GM23338 (cell line): ENCODE data around the gene SPART. TPM values are rescaled to one million over a fixed set of nuclear protein-coding genes. Genes with fewer than 3 reads are reported as not detected.

Source experiments
- ATAC-seq: fragments of 200-7000 bp; cut with Tn5 transposase; 3 replicates; pipeline ENCODE4 v1.9.1; 2020
- DNase-seq: peaks from one replicate; pipeline ENCODE4 v3.0.0-alpha.2; 2015; ENCODE audit warnings: low spot score
- H2AFZ ChIP-seq: fragments of 200-600 bp; sonication (generic); 2 replicates; pipeline ENCODE4 v1.8.0; 2016; ENCODE audit warnings: antibody characterized with exemption, mild to moderate bottlenecking, moderate library complexity
- H3F3A ChIP-seq: fragments of 200-600 bp; sonication (generic); replicated peaks from 2 replicates; pipeline ENCODE4 v1.8.0; 2017; ENCODE audit warnings: antibody characterized with exemption, mixed run types, low read depth
- H3K27ac ChIP-seq: fragments of 200-600 bp; sonication (generic); 2 replicates; pipeline ENCODE4 v1.6.1; 2016; ENCODE audit warnings: low read depth
- H3K27me3 ChIP-seq: fragments of 200-600 bp; sonication (generic); 2 replicates; pipeline ENCODE4 v1.8.0; 2016; ENCODE audit warnings: mild to moderate bottlenecking, mixed run types, moderate library complexity; ENCODE audit not compliant: insufficient read depth
- H3K36me3 ChIP-seq: fragments of 200-600 bp; sonication (generic); 2 replicates; pipeline ENCODE4 v1.8.0; 2016; ENCODE audit warnings: mild to moderate bottlenecking; ENCODE audit not compliant: insufficient read depth
- H3K4me1 ChIP-seq: fragments of 200-600 bp; sonication (generic); 2 replicates; pipeline ENCODE4 v1.8.0; 2016; ENCODE audit warnings: mild to moderate bottlenecking, moderate library complexity; ENCODE audit not compliant: insufficient read depth
- H3K4me2 ChIP-seq: fragments of 200-600 bp; sonication (generic); 2 replicates; pipeline ENCODE4 v1.7.1; 2017; ENCODE audit warnings: mixed run types
- H3K4me3 ChIP-seq: fragments of 200-600 bp; sonication (generic); 2 replicates; pipeline ENCODE4 v1.6.1; 2016; ENCODE audit warnings: mixed run types
- H3K79me2 ChIP-seq: fragments of 200-600 bp; sonication (generic); replicated peaks from 2 replicates; pipeline ENCODE4 v1.8.0; 2017; ENCODE audit warnings: mild to moderate bottlenecking; ENCODE audit not compliant: insufficient read depth
- H3K9me2 ChIP-seq: fragments of 200-600 bp; sonication (generic); 2 replicates; pipeline ENCODE4 v1.8.0; 2017; ENCODE audit not compliant: insufficient read depth
- H4K20me1 ChIP-seq: fragments of 200-600 bp; sonication (generic); replicated peaks from 2 replicates; pipeline ENCODE4 v1.8.0; 2017; ENCODE audit warnings: mild to moderate bottlenecking; ENCODE audit not compliant: insufficient read depth
- H3K27ac Mint-ChIP-seq: 2 replicates; pipeline ENCODE4 v1.8.0; 2020; ENCODE audit warnings: inconsistent platforms, mild to moderate bottlenecking, moderate library complexity, mixed read lengths
- H3K27me3 Mint-ChIP-seq: 3 replicates; pipeline ENCODE4 v1.8.0; 2022; ENCODE audit warnings: low read depth, mild to moderate bottlenecking, moderate library complexity, mixed read lengths, inconsistent platforms; ENCODE audit not compliant: insufficient read depth, poor library complexity
- H3K36me3 Mint-ChIP-seq: 3 replicates; pipeline ENCODE4 v1.8.0; 2021; ENCODE audit warnings: low read depth, mild to moderate bottlenecking, inconsistent platforms, moderate library complexity, mixed read lengths
- H3K4me1 Mint-ChIP-seq: 3 replicates; pipeline ENCODE4 v1.8.0; 2020; ENCODE audit warnings: mild to moderate bottlenecking, inconsistent platforms, mixed read lengths
- H3K4me3 Mint-ChIP-seq: 3 replicates; pipeline ENCODE4 v1.8.0; 2021; ENCODE audit warnings: moderate library complexity, mild to moderate bottlenecking, inconsistent platforms, mixed read lengths
- H3K9me3 Mint-ChIP-seq: 3 replicates; pipeline ENCODE4 v1.8.0; 2020; ENCODE audit warnings: moderate library complexity, mild to moderate bottlenecking, inconsistent platforms, mixed read lengths
- CREB1 ChIP-seq: fragments of 250-450 bp; sonication (Bioruptor Pico); IDR thresholded peaks from 2 replicates; pipeline ENCODE4 v1.5.0; 2020; ENCODE audit warnings: low read depth, mild to moderate bottlenecking, moderate library complexity
- EZH2 ChIP-seq: fragments of 200-600 bp; sonication (generic); IDR thresholded peaks from one replicate; pipeline ENCODE4 v1.8.0; 2017; ENCODE audit warnings: antibody characterized with exemption, mild to moderate bottlenecking, low read depth; ENCODE audit not compliant: unreplicated experiment
- EZH2phosphoT487 ChIP-seq: fragments of 200-600 bp; sonication (generic); IDR thresholded peaks from one replicate; pipeline ENCODE4 v1.8.1; 2018; ENCODE audit warnings: antibody characterized with exemption; ENCODE audit not compliant: unreplicated experiment
- NANOG ChIP-seq: IDR thresholded peaks from 2 replicates; pipeline ENCODE4 v1.6.1; 2016; ENCODE audit warnings: antibody characterized with exemption, borderline replicate concordance
- POLR2AphosphoS5 ChIP-seq: IDR thresholded peaks from 2 replicates; pipeline ENCODE4 v1.6.1; 2016; ENCODE audit warnings: antibody characterized with exemption, low read depth
- STAT1 ChIP-seq: IDR thresholded peaks from one replicate; pipeline ENCODE4 v1.6.1; 2016; ENCODE audit warnings: antibody characterized with exemption; ENCODE audit not compliant: unreplicated experiment
- ZNF114 ChIP-seq: fragments of 250-450 bp; sonication (Bioruptor Pico); IDR thresholded peaks from 2 replicates; pipeline ENCODE4 v1.5.0; 2020; ENCODE audit warnings: mild to moderate bottlenecking, moderate library complexity
- ZNF331 ChIP-seq: fragments of 250-450 bp; sonication (Bioruptor Pico); IDR thresholded peaks from 2 replicates; pipeline ENCODE4 v1.5.0; 2020; ENCODE audit warnings: low read depth, mild to moderate bottlenecking, moderate library complexity
- polyA plus RNA-seq: library from polyadenylated mRNA; unstranded; fragments of >200 nt; fragmentation: Nextera tagmentation; extraction: Ambion mirVana; gene quantifications from 2 replicates; pipeline ENCODE4 v1.2.1, GENCODE V29; 2016
- total RNA-seq: library from RNA; depleted of rRNA; stranded (reverse); fragments of >200 nt; shearing (Covaris generic); gene quantifications from 2 replicates; pipeline ENCODE4 v1.2.3, GENCODE V29; 2014
- TF ChIP-seq, protein P1 (sequence below): IDR thresholded peaks from one replicate; pipeline ENCODE4 v1.6.1; 2018; ENCODE audit warnings: antibody characterized with exemption; ENCODE audit not compliant: unreplicated experiment
- TF ChIP-seq, protein P2 (sequence below), 2 experiments: fragments of 200-600 bp in 1 of 2; sonication (generic) in 1 of 2; conservative IDR thresholded peaks; 2 replicates each; pipeline versions ENCODE4 v1.5.1 to v1.6.1; 2016 to 2017; ENCODE audit warnings: antibody characterized with exemption in 2 of 2, low read depth in 2 of 2, mild to moderate bottlenecking in 2 of 2, moderate library complexity in 1 of 2
- TF ChIP-seq, protein P3 (sequence below): IDR thresholded peaks from 2 replicates; pipeline ENCODE4 v1.6.1; 2016; ENCODE audit warnings: antibody characterized with exemption

Gene SPART
- total and polyA plus RNA-seq, 2 experiments from 2014 or later = 109 to 116 TPM

- TF ChIP-seq, protein P1, sequence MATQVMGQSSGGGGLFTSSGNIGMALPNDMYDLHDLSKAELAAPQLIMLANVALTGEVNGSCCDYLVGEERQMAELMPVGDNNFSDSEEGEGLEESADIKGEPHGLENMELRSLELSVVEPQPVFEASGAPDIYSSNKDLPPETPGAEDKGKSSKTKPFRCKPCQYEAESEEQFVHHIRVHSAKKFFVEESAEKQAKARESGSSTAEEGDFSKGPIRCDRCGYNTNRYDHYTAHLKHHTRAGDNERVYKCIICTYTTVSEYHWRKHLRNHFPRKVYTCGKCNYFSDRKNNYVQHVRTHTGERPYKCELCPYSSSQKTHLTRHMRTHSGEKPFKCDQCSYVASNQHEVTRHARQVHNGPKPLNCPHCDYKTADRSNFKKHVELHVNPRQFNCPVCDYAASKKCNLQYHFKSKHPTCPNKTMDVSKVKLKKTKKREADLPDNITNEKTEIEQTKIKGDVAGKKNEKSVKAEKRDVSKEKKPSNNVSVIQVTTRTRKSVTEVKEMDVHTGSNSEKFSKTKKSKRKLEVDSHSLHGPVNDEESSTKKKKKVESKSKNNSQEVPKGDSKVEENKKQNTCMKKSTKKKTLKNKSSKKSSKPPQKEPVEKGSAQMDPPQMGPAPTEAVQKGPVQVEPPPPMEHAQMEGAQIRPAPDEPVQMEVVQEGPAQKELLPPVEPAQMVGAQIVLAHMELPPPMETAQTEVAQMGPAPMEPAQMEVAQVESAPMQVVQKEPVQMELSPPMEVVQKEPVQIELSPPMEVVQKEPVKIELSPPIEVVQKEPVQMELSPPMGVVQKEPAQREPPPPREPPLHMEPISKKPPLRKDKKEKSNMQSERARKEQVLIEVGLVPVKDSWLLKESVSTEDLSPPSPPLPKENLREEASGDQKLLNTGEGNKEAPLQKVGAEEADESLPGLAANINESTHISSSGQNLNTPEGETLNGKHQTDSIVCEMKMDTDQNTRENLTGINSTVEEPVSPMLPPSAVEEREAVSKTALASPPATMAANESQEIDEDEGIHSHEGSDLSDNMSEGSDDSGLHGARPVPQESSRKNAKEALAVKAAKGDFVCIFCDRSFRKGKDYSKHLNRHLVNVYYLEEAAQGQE = no peak
- TF ChIP-seq EZH2phosphoT487 (no peak), POLR2AphosphoS5 (no peak)
These were observed 3.5 kb downstream of the SPART start (continued) for GRCh38 chr13:36342715-36343114.

DNA sequence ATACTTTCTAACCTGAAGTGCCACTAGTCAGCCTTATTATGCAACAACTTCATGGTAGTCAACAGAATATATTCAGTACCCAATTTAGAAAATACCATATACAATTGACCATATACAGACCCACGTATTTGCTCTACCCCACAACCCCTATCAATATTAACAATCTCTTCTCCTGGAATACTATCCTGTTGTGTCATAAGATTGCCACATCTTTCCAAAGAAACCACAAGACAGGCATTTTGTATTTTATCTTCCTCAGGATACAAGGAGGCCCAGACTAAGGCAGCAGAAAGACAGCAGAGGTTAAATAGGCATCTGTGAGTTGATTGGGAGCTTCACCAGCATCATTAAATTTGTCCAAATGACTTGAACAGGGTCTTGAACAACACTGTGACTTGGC is 4.5 kb downstream of the SPART start:
- H3K4me1 ChIP-seq = peaks cover 60% of the 10 kb centered on the region
- peaks cover 86% of the 10 kb centered on the region for H3K79me2 ChIP-seq
- H3K36me3 Mint-ChIP-seq = no peaks in the 10 kb centered on the region
- no peak for DNase-seq
- H3K4me3 Mint-ChIP-seq = no peak overlapping the region
- H3F3A ChIP-seq = no peaks in the 10 kb centered on the region
- peaks cover 29% of the 10 kb centered on the region for H3K4me1 Mint-ChIP-seq
- H3K4me2 ChIP-seq = peak overlapping the region; percentile 81; the same call in 1 of the 2 replicates
- ATAC-seq = no peak
- H3K27me3 ChIP-seq = no peaks in the 10 kb centered on the region
- H3K27ac ChIP-seq = no peak overlapping the region
- H3K4me3 ChIP-seq = no peak overlapping the region
- H3K27ac Mint-ChIP-seq = no peak overlapping the region
- H3K9me3 Mint-ChIP-seq = no peaks in the 10 kb centered on the region
- H4K20me1 ChIP-seq = no peaks in the 10 kb centered on the region
- H3K36me3 ChIP-seq = no peaks in the 10 kb centered on the region
- H3K27me3 Mint-ChIP-seq = peaks cover 19% of the 10 kb centered on the region
- no peaks in the 10 kb centered on the region for H3K9me2 ChIP-seq
- no peak overlapping the region for H2AFZ ChIP-seq
- TF ChIP-seq, protein P2, sequence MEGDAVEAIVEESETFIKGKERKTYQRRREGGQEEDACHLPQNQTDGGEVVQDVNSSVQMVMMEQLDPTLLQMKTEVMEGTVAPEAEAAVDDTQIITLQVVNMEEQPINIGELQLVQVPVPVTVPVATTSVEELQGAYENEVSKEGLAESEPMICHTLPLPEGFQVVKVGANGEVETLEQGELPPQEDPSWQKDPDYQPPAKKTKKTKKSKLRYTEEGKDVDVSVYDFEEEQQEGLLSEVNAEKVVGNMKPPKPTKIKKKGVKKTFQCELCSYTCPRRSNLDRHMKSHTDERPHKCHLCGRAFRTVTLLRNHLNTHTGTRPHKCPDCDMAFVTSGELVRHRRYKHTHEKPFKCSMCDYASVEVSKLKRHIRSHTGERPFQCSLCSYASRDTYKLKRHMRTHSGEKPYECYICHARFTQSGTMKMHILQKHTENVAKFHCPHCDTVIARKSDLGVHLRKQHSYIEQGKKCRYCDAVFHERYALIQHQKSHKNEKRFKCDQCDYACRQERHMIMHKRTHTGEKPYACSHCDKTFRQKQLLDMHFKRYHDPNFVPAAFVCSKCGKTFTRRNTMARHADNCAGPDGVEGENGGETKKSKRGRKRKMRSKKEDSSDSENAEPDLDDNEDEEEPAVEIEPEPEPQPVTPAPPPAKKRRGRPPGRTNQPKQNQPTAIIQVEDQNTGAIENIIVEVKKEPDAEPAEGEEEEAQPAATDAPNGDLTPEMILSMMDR (conservative IDR thresholded peaks at IDR 0.05; ENCODE audit: low read depth in 2 of 2) = no peak
- TF ChIP-seq NANOG (no peak), STAT1 (no peak), EZH2 (no peak), CREB1 (no peak), ZNF114 (CRISPR knock-in tag) (no peak), ZNF331 (CRISPR knock-in tag) (no peak)
- TF ChIP-seq, protein P1 = no peak
- TF ChIP-seq, protein P3, sequence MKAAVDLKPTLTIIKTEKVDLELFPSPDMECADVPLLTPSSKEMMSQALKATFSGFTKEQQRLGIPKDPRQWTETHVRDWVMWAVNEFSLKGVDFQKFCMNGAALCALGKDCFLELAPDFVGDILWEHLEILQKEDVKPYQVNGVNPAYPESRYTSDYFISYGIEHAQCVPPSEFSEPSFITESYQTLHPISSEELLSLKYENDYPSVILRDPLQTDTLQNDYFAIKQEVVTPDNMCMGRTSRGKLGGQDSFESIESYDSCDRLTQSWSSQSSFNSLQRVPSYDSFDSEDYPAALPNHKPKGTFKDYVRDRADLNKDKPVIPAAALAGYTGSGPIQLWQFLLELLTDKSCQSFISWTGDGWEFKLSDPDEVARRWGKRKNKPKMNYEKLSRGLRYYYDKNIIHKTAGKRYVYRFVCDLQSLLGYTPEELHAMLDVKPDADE = no peak
